HG03442 (cell line): ENCODE data around the gene FBXO44.

Experiments
- ATAC-seq: cut with Tn5 transposase; IDR thresholded peaks from one replicate; pipeline ENCODE4 v1.9.1; 2021; ENCODE audit warnings: mild to moderate bottlenecking, moderate library complexity; ENCODE audit not compliant: unreplicated experiment

The FBXO44 gene

DNA sequence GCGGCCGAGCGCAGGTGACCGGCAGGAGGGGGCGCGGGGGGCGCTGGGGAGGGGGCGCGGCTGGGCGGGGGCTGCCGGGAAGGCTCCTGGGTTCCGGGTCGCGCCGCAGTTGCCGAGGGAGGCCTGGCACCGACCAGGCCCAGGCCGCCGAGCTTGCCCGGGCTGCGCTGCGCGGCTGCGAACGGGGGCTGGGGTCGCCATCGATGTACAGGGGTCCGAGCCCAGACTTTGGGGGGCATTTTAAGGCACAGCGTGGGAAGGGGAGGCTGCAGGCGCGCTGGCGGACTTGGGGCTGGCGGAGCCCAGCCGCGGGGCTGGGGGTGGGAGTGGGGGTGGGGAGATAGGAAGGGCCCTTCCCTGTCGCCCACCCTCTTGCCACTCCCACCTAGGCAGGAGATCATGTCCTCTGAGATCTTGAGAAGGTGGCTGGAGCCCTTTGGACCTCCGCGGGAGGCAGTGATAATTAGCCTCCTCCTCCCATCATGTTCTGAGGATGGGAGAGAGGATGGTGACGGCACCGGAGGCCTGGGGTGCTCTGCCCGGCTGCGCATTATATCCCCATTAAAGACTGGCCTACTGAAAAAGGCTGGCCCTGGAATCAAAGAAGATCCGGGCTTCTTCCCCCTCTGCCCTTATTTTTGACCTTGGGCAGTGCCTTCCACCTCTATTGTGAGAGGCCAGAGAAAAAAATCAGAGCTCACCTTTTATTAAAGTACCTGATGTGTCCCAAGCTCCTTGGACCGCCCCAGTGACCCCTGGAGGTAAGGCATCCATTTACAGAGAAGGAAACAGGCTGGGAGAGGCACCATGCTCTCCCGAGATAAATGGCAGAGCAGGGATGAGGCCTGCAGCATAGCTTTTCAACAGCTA, 497 bp downstream of the FBXO44 start:
- ATAC-seq, result peak; percentile 18

DNA sequence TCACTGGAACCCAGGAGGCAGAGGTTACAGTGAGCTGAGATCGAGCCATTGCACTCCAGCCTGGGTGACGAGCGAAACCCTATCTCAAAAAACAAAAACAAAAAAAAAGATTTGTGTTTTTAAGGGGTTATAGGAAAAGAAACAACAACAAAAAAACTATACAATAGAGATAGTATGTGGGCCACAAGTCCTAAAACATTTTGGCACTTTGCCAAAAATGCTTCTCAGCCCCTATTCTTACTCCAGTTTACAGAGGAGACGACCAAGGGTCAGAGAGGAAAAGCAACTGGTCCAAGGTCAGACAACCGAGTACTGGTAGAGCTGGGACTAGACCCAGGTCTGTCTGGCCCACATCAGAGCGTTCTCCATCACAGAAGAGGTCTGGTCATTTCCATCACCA, 3.0 kb downstream of the FBXO44 start:
- ATAC-seq, result no peak

DNA sequence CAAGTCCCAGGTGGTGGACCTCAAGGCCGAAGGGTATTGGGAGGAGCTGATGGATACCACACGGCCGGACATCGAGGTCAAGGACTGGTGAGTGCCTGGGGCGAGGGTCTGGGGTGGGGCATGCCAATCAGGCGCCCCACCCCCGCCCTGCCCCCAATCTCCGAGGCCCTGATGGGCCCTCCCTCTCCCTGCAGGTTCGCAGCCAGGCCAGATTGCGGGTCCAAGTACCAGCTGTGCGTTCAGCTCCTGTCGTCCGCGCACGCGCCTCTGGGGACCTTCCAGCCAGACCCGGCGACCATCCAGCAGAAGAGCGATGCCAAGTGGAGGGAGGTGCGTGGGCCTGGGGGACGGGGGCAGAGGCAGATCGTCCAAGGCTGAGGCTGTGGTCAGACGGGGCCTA, 3.9 kb downstream of the FBXO44 start:
- no peak for ATAC-seq

DNA sequence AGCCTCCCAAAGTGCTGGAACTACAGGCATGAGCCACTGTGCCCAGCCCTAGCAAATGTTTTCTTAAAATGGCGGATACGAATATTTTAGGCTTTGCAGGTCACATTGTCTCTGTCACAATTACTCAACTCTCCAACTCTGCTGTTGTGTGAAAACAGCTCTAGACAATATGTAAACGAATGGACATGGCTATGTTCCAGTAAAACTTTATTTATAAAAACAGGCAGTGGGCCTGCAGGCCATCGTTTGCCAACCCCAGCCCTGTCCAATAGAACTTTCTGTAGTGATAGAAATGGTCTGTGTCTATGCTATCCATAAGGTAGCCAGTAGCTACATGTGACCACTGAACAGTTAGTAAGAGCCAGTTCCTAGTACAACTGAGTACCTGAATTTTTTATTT, 5.1 kb downstream of the FBXO44 start:
- no peak for ATAC-seq

DNA sequence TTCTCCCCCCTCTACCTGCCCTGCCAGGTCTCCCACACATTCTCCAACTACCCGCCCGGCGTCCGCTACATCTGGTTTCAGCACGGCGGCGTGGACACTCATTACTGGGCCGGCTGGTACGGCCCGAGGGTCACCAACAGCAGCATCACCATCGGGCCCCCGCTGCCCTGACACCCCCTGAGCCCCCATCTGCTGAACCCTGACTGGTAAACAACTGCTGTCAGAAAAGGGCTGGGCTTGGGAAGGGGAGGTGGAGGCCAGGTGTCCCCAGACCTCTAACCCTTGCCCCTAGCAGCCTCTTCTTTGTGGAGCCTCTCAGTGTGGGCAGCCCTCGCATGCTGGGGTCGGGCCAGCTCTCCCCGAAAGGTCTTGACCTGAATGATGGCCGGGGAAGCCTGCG, 6.4 kb downstream of the FBXO44 start:
- ATAC-seq, result no peak

DNA sequence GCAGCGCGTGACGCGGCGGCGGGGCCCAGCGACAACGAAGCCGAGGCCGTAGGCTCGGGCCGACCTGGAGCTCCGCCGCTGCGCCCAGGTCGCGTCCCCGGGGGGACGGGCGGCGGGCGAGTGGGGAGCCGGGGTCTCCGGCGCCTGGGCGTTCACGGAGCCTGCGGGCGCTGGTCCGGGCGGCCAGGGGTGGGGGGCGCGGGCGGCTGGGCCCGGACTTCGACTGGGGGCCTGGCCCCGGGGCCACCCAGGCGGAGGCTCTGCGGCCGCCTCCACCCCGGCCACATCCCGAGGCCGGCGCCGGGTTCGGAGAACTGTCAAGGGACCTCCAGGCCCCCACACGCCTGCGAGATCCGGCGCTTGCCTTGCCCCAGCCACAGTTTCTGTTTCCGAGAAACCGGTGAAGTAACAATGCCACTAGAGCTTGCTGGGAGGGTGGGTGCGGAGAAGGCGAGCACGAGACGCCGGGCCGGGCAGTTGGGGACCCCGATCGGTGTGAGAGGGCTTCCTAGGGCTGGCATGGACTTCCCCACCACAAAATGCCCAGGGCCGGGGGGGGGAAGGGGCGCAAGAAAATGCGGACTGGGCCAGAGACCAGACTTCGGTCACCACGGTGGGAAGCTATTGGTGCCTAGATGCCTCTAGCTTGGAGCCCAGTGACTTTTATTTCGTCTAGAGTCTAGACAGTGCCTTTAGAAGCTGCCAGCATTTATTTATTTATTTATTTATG, 9.8 kb downstream of the FBXO44 start:
- ATAC-seq, result peak; percentile 52

DNA sequence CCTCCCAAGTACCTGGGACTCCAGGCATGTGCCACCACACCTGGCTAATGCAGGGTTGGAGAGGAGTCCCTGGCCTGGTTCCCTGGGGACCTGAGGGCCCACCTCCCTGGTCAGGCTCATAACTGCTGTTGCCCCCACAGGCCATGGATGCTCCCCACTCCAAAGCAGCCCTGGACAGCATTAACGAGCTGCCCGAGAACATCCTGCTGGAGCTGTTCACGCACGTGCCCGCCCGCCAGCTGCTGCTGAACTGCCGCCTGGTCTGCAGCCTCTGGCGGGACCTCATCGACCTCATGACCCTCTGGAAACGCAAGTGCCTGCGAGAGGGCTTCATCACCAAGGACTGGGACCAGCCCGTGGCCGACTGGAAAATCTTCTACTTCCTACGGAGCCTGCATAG, 13.8 kb downstream of the FBXO44 start:
- no peak for ATAC-seq

DNA sequence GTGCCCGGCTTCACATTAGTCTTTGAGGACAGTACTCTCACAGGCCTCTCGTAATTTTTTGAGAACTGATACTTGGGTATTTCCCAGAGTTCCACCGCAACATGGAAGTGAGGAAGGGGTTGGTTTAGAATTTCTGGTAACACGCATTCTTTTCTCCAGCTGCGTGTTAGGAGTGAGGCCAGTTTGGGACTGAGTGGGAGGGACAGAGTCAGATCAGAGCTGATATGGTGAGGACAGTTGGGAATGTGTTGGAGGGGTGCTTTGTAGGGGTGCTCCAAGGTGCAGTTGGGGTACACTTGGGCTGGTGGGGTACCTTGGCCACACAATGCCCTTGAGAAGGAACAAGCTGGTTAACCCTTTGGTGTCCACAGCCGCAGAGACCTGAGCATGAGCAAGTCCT, 16.1 kb downstream of the FBXO44 start:
- no peak for ATAC-seq

DNA sequence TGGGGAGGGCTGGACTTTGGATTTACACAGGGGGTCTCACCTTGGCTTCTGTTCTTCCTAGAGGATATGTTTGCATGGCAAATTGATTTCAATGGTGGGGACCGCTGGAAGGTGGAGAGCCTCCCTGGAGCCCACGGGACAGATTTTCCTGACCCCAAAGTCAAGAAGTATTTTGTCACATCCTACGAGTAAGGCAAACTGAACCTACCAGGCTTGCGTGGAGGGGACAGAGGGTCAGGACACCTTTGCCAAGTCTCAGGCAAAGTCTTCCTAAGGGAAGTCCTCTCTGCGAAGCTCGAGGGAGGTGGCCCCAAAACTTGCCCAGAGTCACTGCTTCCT, 16.5 kb downstream of the FBXO44 start:
- no peak for ATAC-seq

DNA sequence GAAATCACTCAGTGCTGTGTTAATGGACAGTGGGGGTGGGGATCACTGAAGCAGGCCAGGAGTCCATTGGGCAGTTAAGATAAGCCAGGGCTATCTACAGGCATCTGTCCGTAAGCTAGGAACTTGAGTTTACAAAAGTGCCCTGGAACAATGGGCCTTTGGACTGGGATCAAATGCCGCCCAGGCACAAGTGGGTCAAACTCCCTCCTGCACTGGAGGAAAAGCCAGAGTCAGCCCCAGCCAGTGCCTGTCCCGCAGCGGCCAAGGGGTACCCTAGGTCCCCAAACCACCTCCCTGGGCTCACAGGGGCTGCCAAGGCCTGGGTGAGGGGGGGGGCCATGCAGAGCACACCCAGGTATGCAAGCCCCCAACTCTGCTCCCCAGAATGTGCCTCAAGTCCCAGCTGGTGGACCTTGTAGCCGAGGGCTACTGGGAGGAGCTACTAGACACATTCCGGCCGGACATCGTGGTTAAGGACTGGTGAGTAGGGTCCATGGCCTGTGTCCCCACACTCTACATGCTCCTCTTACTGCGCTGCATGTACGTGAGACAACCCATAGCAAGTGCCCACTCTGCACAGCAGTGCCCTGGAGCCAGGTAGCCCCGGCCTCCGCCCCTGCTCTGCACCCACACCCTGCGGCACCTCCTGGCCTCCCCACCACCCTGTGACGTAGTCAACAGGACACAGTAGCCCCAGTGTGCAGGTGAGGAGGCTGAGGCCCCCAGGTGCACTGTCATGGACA, 17.0 kb downstream of the FBXO44 start:
- no peak for ATAC-seq

DNA sequence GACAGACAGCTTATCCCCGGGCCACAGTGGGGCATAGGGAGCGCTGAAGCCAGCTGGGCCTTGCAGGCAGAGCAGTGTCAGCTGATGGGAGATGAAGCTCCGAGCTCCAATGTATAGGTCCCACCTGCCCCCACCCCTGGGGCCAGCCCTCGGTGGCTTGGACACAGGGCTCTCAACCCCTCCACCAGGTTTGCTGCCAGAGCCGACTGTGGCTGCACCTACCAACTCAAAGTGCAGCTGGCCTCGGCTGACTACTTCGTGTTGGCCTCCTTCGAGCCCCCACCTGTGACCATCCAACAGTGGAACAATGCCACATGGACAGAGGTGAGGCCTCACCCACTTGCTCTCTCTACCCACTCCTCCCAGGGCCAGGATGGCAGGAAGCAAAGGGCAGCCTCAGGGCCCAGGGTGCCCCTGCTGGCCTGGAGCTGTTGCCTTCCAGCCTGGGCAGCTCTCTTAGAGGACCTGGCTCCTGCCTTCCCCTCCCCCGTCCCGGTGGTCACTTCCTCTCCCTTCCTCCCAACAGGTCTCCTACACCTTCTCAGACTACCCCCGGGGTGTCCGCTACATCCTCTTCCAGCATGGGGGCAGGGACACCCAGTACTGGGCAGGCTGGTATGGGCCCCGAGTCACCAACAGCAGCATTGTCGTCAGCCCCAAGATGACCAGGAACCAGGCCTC, 18.6 kb downstream of the FBXO44 start:
- no peak for ATAC-seq

DNA sequence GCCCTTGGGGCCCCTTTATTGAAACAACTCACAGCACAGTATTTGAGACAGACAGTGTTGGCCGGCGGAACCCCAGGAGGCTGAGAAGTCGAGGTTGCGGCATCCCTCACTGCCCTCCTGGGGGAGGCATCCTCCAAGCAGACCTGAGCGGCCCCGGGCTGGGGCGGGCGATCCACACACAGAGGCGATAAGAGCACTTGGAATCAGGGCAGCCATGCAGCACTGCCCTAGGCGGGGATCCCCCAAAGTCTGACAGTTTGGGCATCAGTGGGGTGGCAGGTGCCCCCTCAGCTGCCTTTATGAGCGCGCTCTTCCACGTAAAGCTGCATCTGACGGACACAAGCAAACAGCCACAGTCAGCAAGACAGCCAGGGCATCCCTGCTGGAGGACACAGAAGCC, 19.8 kb downstream of the FBXO44 start:
- ATAC-seq, result no peak

DNA sequence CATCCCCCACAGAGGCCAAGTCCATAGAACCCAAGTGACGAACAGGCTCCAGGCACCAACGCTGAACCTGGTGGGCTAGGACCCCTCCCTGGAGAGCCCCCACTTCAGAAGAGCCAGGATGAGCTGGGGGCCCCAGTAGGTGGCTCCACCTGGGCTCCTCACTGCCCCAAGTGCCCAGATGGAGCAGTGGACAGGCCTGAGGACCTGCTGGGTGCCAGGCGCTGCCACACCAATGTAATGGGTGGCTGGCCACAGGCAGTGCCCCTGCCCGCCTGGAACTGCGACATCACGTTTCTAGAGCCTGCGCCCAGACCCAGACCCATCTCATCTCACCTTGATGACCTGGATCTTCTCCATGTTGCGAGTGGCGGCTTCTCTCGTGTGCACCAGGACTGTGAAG, 20.6 kb downstream of the FBXO44 start:
- ATAC-seq, result no peak

DNA sequence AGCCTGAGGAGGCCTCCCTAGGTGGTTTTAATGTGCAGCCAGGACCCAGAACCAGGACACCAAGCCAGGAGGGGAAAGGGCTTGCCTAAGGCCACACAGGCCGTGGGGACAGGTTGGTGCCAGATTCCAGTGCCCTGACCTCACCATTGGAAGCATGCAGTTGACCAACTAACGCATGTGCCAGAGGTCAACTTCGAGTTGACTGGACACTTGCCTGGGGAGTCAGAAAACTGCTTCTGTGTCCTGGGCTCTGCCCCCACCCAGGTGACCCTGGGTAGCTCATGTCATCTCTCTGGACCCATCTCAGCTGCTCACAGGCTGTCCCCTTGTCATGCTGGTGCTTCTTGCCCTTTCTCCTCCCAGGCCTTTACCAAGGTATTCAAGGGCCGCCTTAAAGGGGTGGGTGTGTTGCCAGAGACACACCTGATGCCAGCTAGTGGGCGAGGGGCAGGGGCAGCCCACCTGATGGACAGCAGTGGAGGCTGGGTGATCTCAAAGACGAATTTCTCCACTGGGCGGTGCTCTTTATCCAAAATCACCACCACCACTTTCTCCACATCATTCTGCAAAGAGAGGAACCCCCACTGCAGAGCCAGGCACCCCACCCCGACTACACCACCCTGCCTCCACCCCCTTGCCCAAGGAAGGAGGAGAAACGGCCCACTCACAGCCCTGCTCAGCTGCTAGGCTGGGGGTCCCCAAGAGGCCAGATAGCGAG, 21.9 kb downstream of the FBXO44 start:
- ATAC-seq, result no peak

DNA sequence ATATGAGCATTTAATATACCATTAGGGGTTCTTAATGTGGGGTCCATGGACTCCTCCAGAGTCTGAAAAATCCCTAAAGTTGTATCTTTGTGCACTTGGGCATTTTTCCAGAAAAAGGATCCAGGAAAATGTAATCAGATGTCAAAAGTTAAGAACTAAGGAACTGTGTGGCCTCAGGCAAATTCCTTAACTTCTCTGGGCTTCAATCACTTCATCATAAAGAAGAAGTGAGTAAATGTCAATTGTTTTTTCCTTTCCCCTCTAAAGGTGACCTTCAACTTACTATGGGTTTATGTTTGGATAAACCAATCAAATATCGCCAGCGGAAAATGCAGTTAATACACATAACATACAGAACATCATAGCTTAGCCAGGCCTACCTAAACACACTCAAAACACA, 23.8 kb downstream of the FBXO44 start:
- ATAC-seq, result no peak

DNA sequence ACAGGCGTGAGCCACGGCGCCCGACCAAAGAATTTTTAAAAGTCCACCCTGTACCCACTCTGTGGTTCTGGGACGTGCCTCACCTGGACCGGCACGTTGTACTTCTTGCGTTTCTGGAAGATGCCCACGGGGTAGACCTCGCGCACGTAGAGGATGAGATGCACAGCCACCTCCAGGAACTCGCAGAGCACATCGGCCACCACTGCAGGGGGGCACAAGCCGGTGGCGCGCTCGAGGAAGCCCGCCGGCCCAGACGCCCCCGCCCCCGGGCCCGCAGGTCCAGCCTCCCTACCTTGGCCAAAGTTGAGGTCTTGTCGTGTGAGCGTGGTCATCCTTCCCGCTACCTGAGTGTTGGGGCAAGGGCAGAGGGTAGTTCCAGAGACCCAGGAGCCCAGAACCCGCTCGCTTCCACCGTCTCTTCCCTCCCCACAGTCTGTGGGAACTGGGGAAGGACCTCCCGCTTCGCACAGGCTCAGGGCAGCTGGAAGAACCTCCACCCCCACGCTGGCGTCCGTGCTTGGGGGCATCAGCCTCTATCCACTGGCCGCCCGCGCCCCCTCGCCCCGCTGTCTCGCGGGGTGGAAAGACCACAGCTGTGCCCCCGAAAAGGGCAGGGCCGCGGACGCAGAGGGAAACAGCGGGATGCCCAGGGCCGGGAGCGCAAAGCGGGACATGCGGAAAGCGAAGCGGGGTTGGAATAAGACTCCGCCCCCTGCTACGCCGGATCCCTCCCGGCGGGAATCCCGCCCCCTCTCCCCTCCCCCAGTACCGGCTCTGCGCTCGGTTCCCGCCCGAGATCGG, 25.8 kb downstream of the FBXO44 start:
- ATAC-seq, result peak; percentile 25

DNA sequence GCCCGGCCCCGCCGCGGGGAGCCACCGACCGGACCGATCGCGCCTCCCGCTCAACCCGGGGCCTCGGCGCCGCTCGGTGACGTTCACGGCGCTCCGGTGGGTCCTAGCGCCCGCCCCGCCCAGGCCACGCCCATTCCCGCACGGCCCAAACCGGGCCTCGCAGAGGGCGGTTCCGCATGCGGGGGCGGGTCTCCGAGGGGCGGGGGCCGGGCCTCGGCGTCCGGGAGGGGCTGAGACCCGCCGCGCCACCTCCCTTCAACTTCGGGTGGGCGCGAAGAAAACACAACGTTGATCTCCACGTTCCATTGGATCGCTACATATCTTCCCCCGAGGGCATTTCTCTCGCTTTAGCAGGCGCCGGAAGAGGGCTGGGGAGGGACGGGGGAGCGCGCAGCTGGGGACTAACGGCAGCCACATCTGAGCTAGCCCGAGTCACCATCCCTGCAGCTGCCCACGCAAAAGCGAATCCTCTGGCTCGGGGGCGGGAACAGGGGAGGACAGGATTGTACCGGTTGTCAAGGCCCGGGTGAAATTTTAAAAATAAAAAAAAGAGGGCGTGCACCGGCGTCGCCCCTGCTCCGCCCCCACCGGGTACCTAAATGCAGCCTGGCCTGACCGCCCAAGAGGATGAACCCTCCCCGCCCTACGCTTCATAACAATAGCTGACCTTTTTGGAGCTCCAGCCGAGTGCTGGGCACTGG, 26.5 kb downstream of the FBXO44 start, which contains the start of gene MAD2L2:
TSS of gene MAD2L2 (minus strand) at position 78 of the 701 bp plus-strand sequence. CDS start 547 bp downstream, outside the sequence.
- ATAC-seq, result peak; percentile 78

DNA sequence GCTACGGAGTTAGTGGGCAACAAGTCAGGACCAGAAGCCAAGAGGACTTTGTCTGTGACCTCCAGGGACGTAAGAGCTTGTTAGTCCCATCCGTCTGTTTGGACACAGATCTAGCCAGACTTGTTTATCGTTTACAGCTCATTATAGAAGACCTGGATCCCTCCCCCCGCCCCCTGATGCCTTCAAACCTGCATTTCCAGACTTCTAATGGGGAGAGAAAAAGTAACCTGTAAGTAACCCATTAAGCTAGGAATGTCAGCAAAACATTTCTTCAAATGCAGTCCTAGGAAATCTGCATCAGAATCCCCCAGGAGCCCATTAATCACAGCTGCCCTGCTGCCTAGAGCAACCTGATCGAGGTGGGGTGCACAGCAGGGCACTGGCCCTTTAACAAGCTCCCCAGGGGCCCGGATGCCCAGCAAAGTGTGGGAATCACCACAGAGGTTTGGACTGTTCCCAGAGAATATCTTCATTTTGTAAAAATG, 27.7 kb downstream of the FBXO44 start:
- ATAC-seq, result no peak

DNA sequence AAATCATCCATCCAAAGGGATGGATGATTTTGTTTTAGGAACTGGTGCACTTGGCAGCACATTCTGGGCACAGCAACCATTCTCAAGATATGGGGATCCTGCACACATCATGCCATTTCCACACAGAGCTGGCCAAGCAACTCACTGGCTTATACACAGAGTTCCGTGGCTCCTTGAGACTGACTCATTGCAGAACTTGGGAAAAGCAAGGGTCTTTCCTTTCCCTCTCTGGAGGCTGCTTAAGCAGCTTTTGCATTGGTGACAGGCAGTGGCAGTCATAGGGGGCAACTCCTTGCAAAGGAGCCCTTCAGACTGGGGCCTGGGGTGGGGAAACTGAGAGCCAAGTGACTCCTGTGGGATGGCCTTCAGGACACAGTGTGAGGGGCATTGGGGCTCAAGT, 28.1 kb downstream of the FBXO44 start:
- no peak for ATAC-seq
